Right lobe of liver (tissue), 6 donors: Measurements from ENCODE around the gene ATE1. TPM values are rescaled to one million over a fixed set of nuclear protein-coding genes. Genes with fewer than 3 reads are reported as not detected.
"Not testable (repeated sequence)": the region's sequence is repeated elsewhere in the genome, so short reads cannot be mapped to it uniquely, and the experiment has no call there.

Experiments
- ATAC-seq, 4 donors: fragments of 200-7000 bp; cut with Tn5 transposase; one replicate each; pipeline ENCODE4 v1.9.1; 2020; ENCODE audit warnings: mild to moderate bottlenecking in 4 of 4, moderate library complexity in 4 of 4
- DNase-seq, 3 donors: peaks; one replicate each; pipeline ENCODE4 v3.0.0-alpha.2; 2020
- H3K27ac ChIP-seq, 3 donors: fragments of 200-600 bp; one replicate each; pipeline ENCODE4 v1.8.0; 2022
- H3K27me3 ChIP-seq, 2 donors: fragments of 200-600 bp; one replicate each; pipeline ENCODE4 v1.8.0; 2022
- H3K36me3 ChIP-seq, 4 donors: fragments of 200-600 bp; sonication (generic) in 1 of 4; one replicate each; pipeline versions ENCODE4 v1.5.1 to v1.8.0; 2017 to 2022; ENCODE audit warnings: control low read depth in 1 of 4
- H3K4me1 ChIP-seq, 4 donors: fragments of 200-600 bp; sonication (generic) in 1 of 4; one replicate each; pipeline versions ENCODE4 v1.5.1 to v1.8.0; 2017 to 2022; ENCODE audit warnings: control low read depth in 1 of 4
- H3K4me3 ChIP-seq, 3 donors: fragments of 200-600 bp; one replicate each; pipeline ENCODE4 v1.8.0; 2022
- H3K9me3 ChIP-seq, 4 donors: fragments of 200-600 bp; sonication (generic) in 1 of 4; one replicate each; pipeline versions ENCODE4 v1.5.1 to v1.8.0; 2017 to 2022; ENCODE audit warnings: control low read depth in 1 of 4
- POLR2A ChIP-seq: fragments of 450-650 bp; IDR thresholded peaks from one replicate; pipeline ENCODE4 v1.6.1; 2017; ENCODE audit warnings: antibody characterized with exemption, mild to moderate bottlenecking
- WGBS: methylation state at CpG from one replicate; pipeline ENCODE4 v1.1.6; 2018; ENCODE audit warnings: low coverage, low lambda C conversion rate; ENCODE audit not compliant: insufficient coverage; ENCODE audit errors: missing lambda C conversion rate; 5-methylcytosine and 5-hydroxymethylcytosine counted together
- intact Hi-C, 2 donors: fragments of 100-400 bp; cut with DNase I; formaldehyde crosslinking; loops; one replicate each; pipeline versions ENCODE4 v1.11.2 to v1.14.1; 2022
- total RNA-seq, 6 experiments: library from RNA; depleted of rRNA in 2 of 6; stranded (reverse); fragments of >200 nt in 2 of 6; fragmentation: NEBNext Ultra II Directional in 3 of 6; extraction: Animal tissue kit (Norgen Biotek cat#: 25700) in 3 of 6; gene quantifications; one replicate each; pipeline versions ENCODE4 v1.1.0 to v1.2.4, GENCODE V29; 2016 to 2023
- TF ChIP-seq, protein P1 (sequence below), 4 donors: fragments of 200-600 bp in 3 of 4; fragments of 450-650 bp in 1 of 4; IDR thresholded peaks; one replicate each; pipeline versions ENCODE4 v1.5.1 to v1.8.0; 2016 to 2022; ENCODE audit warnings: antibody characterized with exemption in 4 of 4, mild to moderate bottlenecking in 2 of 4
- donor health status: DM: no; HTN: yes; CAD: no.
- donor health status: DM: no; HTN: no; CAD: no.
- donor health status: DM: no; HTN: no; CAD: no.
- donor health status: DM: no; HTN: yes; CAD: no.
- donor health status: DM: no; HTN: yes; CAD: no.

The ATE1 gene
- total RNA-seq, 6 experiments from 2014 or later, result 17.7 to 21.6 (median 19.9) TPM

DNA sequence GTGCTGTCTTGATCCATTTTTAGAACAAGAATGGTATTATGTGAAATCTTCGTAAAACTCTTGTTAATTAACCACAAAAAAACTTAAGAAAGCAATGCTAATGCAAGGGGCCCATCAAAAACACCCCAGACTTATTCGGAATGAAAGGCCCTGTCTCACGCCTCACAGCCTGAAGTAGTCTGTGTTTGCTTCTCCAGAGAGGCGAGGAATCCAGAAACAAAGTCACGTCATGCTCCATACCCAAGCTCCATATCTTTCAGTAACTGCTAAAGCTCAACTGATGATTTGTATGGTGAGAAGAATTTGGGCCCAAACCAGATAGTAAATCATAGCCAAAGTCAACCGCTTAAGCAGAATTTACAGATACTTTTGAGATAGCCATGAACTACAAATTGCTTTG lies 155.4 kb downstream of the ATE1 start:
- no peaks in the 10 kb centered on the region for H3K4me1 ChIP-seq
- H3K36me3 ChIP-seq, result no peaks in the 10 kb centered on the region
- H3K27me3 ChIP-seq, result no peaks in the 10 kb centered on the region
- ATAC-seq (no peak), DNase-seq (no peak)
- no peak for TF ChIP-seq POLR2A
- H3K9me3 ChIP-seq, result no peaks in the 10 kb centered on the region
- intact Hi-C loops, result no loop called here
- no peak overlapping the region for H3K4me3 ChIP-seq
- 98% methylated on average over 6 of the region's 6 CpGs for WGBS
- H3K27ac ChIP-seq, result no peak overlapping the region

DNA sequence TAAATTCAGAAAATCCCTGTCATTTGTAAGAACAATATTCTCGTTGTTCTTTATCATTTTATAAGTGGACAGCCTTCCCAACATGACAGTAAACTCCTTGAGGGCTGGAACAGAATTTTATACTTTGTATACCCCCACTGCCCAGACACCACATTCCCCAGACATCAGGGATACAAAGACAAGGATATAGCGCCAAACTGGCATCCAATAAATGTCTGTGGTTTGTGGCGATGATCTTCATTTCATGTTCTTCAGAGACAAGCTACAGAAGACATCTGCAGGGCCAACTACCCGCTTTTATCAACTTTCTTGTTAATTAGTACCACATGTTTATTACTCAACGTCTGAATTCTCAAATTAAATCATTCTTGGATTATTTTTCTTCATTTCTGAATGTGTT lies 155.9 kb downstream of the ATE1 start:
- no peak for ATAC-seq
- WGBS, result 80% methylated on average over 5 of the region's 5 CpGs
- Histone ChIP-seq H3K36me3 (no peaks in the 10 kb centered on the region), H3K9me3 (no peaks in the 10 kb centered on the region), H3K4me3 (no peak overlapping the region), H3K27ac (no peak overlapping the region), H3K27me3 (no peaks in the 10 kb centered on the region), H3K4me1 (no peaks in the 10 kb centered on the region)
- no peak for TF ChIP-seq POLR2A
- TF ChIP-seq, protein P1, sequence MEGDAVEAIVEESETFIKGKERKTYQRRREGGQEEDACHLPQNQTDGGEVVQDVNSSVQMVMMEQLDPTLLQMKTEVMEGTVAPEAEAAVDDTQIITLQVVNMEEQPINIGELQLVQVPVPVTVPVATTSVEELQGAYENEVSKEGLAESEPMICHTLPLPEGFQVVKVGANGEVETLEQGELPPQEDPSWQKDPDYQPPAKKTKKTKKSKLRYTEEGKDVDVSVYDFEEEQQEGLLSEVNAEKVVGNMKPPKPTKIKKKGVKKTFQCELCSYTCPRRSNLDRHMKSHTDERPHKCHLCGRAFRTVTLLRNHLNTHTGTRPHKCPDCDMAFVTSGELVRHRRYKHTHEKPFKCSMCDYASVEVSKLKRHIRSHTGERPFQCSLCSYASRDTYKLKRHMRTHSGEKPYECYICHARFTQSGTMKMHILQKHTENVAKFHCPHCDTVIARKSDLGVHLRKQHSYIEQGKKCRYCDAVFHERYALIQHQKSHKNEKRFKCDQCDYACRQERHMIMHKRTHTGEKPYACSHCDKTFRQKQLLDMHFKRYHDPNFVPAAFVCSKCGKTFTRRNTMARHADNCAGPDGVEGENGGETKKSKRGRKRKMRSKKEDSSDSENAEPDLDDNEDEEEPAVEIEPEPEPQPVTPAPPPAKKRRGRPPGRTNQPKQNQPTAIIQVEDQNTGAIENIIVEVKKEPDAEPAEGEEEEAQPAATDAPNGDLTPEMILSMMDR (IDR thresholded peaks at IDR 0.05), result no peak
- no peak for DNase-seq
- intact Hi-C loops, result no loop called here

DNA sequence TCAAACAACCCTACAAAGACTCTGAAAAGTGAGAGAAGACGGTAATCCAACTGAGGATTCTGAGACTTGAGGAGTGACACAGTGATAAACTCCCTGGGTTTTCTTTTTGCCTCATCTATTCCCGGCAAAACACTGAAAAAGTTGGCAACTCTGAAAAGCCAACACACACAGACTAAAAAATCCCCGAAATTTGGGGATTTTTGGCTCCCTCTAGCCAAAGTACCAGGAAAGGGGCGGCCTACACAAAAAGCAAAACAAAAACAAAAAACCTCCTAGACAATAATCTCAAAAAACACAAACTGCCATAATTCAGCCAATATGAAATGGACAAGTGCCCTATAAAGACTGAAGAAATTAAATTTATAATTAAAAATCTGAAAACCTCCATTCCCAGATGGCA lies 161.4 kb downstream of the ATE1 start:
- WGBS, result 68% methylated on average over 4 of the region's 4 CpGs

DNA sequence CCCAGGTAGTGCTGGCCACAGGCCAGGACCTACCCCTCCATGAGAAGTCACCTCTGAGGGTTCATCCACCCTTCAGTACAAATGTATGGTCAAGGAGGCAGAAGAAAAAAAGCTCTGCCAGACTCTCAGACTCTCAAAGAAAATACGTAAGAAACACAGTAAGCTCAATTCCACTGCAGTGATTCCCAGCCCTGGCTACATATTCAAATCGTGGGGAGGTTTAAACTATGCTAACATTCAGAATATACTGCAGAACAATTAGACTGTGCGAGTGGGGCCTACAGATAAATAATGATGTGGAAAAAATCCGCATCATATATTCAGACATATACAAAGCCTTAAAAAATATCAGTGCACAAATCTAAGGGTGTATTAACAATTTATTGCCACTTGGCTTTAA lies 162.6 kb downstream of the ATE1 start:
- 87% methylated on average over 4 of the region's 4 CpGs for WGBS
- Histone ChIP-seq H3K4me1 (no peaks in the 10 kb centered on the region), H3K4me3 (no peak overlapping the region), H3K36me3 (no peaks in the 10 kb centered on the region), H3K27ac (no peak overlapping the region), H3K9me3 (peaks cover 0 to 5% (median 0%) of the 10 kb centered on the region in 4 donors), H3K27me3 (no peaks in the 10 kb centered on the region)
- no peak for DNase-seq
- TF ChIP-seq POLR2A, result no peak
- TF ChIP-seq, protein P1 (IDR thresholded peaks at IDR 0.05), result no peak
- intact Hi-C loops, result no loop called here
- no peak for ATAC-seq

More for the DNA sequence above, 161.4 kb downstream of the ATE1 start:
- DNase-seq (no peak), ATAC-seq (no peak)
- H3K27ac ChIP-seq, result no peak overlapping the region
- intact Hi-C loops, result no loop called here
- H3K9me3 ChIP-seq, result no peaks in the 10 kb centered on the region
- no peaks in the 10 kb centered on the region for H3K4me1 ChIP-seq
- H3K27me3 ChIP-seq, result no peaks in the 10 kb centered on the region
- TF ChIP-seq, protein P1 (IDR thresholded peaks at IDR 0.05), result no peak
- no peak for TF ChIP-seq POLR2A
- H3K4me3 ChIP-seq, result no peak overlapping the region
- H3K36me3 ChIP-seq, result no peaks in the 10 kb centered on the region

DNA sequence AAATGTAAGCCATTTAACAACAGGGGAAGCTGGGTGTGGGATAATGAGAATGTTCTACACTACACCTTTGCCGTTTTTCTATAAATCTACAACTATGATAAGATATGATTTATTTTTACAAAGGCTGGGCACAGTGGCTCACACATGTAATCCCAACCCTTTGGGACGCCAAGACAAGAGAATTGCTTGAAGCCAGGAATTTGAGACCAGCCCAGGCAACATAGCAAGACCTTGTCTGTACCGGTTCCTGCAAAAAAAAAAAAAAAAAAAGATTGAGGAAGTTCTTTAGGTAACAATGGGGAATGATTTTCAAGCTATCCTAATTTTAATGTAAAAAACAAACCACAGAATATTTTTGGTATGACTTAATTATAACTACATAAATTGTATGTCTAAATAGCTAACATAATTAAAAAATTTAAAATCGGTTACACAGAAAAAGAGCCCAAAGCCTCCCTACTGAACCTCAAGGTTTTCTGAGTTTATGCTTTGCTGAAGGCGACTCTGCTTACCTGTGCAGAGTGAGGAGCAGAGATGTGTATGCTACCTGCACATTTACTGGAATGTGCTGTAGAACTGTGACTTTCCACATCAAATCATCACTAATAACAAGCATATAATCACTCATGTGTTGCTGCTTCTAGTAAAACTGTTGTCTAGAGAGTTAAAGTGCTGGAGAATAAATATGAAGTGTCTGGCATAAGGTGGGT lies 163.4 kb downstream of the ATE1 start:
- H3K9me3 ChIP-seq, result peaks cover 0 to 9% (median 0%) of the 10 kb centered on the region in 4 donors
- no peaks in the 10 kb centered on the region for H3K27me3 ChIP-seq
- intact Hi-C loops, result no loop called here
- no peaks in the 10 kb centered on the region for H3K36me3 ChIP-seq
- H3K4me1 ChIP-seq, result no peaks in the 10 kb centered on the region
- H3K27ac ChIP-seq, result no peak overlapping the region
- DNase-seq (no peak), ATAC-seq (no peak)
- H3K4me3 ChIP-seq, result no peak overlapping the region
- TF ChIP-seq POLR2A, result no peak
- whole genome bisulfite sequencing, result 87% methylated on average over 4 of the region's 5 CpGs

DNA sequence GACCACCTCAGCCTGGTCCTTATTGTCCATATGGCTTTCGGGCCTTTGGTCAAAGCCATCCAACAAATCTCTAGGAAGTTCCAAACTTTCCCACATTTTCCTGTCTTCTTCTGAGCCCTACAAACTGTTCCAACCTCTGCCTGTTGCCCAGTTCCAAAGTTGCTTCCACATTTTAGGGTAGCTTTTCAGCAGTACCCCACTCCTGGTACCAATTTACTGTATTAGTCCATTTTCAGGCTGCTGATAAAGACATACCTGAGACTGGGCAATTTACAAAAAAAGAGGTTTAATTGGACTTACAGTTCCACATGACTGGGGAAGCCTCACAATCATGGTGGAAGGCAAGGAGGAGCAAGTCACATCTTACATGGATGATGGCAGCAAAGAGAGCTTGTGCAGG lies 170.6 kb downstream of the ATE1 start:
- DNase-seq, H3K27ac ChIP-seq, H3K36me3 ChIP-seq, H3K4me1 ChIP-seq, H3K9me3 ChIP-seq, ATAC-seq, H3K4me3 ChIP-seq, intact Hi-C loops, H3K27me3 ChIP-seq: not testable (repeated sequence)
- WGBS, result 92% methylated on average over 1 of the region's 1 CpG

DNA sequence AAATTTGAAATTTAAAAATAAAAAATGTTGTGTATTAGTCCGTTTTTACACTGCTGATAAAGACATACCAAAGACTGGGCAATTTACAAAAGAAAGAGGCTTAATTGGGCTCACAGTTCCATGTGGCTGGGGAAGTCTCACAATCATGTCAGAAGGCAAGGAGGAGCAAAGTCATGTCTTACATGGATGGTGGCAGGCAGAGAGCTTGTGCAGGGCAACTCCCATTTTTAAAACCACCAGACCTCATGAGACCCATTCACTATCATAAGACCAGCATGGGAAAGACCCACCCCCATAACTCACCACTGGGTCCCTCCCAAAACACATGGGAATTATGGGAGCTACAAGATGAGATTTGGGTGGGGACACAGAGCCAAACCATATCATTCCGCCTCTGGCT lies 172.3 kb downstream of the ATE1 start:
- H3K9me3 ChIP-seq, intact Hi-C loops: not testable (repeated sequence)
- WGBS, result 96% methylated on average over 2 of the region's 2 CpGs

More for the DNA sequence above, 172.3 kb downstream of the ATE1 start:
- H3K27me3 ChIP-seq, H3K4me3 ChIP-seq, ATAC-seq, H3K36me3 ChIP-seq, H3K4me1 ChIP-seq, H3K27ac ChIP-seq, DNase-seq: not testable (repeated sequence)
